ENCODE results near the gene ZSCAN12. TPM values are rescaled to one million over a fixed set of nuclear protein-coding genes. Genes with fewer than 3 reads are reported as not detected.
"Not testable (repeated sequence)": the region's sequence is repeated elsewhere in the genome, so short reads cannot be mapped to it uniquely, and the experiment has no call there.

The ZSCAN12 gene
- total RNA-seq, 1 donor from 2014 or later: 17.5 TPM

DNA sequence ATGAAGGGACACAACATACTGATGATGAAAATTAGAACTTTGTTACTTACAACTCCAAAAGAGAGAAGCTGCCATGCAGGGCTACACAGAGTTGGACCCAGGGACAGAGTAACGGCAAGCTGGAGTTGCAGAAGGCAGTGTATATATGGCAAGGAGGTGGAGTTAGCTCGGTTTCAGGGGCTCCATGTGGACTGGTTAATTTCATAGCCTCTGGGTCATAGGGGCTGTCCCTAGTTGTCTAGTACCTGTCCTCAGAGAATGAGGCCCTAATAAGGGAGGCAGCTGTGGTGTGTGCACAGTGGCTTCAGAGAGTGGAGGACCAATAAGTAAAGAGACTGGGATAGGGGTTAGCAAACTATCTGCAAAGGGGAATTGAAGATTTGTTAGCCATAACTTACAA lies 7.9 kb upstream of the ZSCAN12 start:
- peaks cover 3% of the 10 kb centered on the region for H3K27me3 Mint-ChIP-seq
- H3K4me3 Mint-ChIP-seq (ENCODE audit: low read depth): no peak overlapping the region
- peaks cover 20% of the 10 kb centered on the region for H3K9me3 Mint-ChIP-seq (ENCODE audit: low read depth)
- no peak for TF ChIP-seq CTCF (IDR thresholded peaks at IDR 0.05; ENCODE audit: unreplicated experiment)
- H3K36me3 Mint-ChIP-seq (ENCODE audit: insufficient read depth): peaks cover 1% of the 10 kb centered on the region
- DNase-seq (ENCODE audit: low spot score, unreplicated experiment): no peak
- H3K4me1 Mint-ChIP-seq (ENCODE audit: low read depth): no peaks in the 10 kb centered on the region
- no peak overlapping the region for H3K27ac Mint-ChIP-seq

DNA sequence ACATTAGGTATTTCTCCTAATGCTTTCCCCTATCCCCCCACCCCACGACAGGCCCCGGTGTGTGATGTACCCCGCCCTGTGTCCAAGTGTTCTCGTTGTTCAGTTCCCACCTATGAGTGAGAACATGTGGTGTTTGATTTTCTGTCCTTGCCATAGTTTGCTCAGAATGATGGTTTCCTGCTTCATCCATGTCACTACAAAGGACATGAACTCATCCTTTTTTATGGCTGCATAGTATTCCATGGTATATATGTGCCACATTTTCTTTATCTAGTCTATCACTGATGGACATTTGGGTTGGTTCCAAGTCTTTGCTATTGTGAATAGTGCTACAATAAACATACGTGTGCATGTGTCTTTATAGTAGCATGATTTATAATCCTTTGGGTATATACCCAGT lies 4.4 kb upstream of the ZSCAN12 start:
- H3K4me3 Mint-ChIP-seq (ENCODE audit: low read depth); DNase-seq (ENCODE audit: low spot score, unreplicated experiment); H3K4me1 Mint-ChIP-seq (ENCODE audit: low read depth); H3K9me3 Mint-ChIP-seq (ENCODE audit: low read depth); H3K27ac Mint-ChIP-seq; H3K36me3 Mint-ChIP-seq (ENCODE audit: insufficient read depth): not testable (repeated sequence)
- H3K27me3 Mint-ChIP-seq: peaks cover 15% of the 10 kb centered on the region

DNA sequence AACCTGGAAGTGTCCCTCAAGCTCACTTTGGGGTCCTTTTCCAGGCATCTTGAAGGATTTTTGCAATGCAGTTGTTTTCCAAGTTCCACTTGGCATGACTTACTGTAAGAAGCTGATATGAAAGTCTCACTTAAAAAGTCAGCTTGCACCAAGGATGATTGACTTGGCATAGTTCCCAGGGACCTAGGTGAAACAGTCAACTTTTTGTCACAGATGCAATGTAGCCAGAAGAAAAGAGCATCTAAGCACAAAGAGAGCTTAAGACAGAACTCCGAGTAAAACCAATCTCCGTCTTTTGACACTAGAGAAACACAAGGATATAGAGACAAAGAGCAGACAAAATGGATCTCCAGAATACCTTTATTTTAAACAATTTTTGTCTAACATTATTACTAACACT lies 2.6 kb upstream of the ZSCAN12 start:
- H3K27me3 Mint-ChIP-seq: peaks cover 15% of the 10 kb centered on the region
- TF ChIP-seq CTCF (IDR thresholded peaks at IDR 0.05; ENCODE audit: unreplicated experiment): no peak
- no peaks in the 10 kb centered on the region for H3K9me3 Mint-ChIP-seq (ENCODE audit: low read depth)
- no peak for DNase-seq (ENCODE audit: low spot score, unreplicated experiment)
- no peak overlapping the region for H3K27ac Mint-ChIP-seq
- H3K36me3 Mint-ChIP-seq (ENCODE audit: insufficient read depth): peaks cover 4% of the 10 kb centered on the region
- no peak overlapping the region for H3K4me3 Mint-ChIP-seq (ENCODE audit: low read depth)
- H3K4me1 Mint-ChIP-seq (ENCODE audit: low read depth): peaks cover 13% of the 10 kb centered on the region

DNA sequence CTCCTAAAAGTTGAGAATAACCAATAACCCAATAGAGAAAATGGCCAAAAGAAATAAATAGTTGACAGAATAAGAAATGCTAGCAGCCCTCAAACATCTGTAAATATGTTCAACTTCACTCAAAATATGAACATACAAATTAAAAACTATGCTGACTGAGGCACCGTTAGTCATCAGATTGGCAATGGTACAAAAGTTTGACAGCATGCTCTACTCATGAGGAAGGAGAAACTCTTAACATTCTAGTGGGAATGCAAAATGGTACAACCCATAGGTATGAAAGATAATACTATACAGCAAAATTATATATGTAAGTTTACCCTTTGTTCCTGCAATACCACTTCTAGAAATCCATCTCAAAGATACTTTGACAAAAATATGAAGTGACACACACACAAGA lies 1.6 kb upstream of the ZSCAN12 start:
- Mint-ChIP-seq H3K9me3 (ENCODE audit: low read depth) (no peaks in the 10 kb centered on the region), H3K36me3 (ENCODE audit: insufficient read depth) (peaks cover 10% of the 10 kb centered on the region), H3K4me3 (ENCODE audit: low read depth) (peak overlapping the region; percentile 29), H3K4me1 (ENCODE audit: low read depth) (peaks cover 22% of the 10 kb centered on the region), H3K27ac (no peak overlapping the region), H3K27me3 (peaks cover 15% of the 10 kb centered on the region)
- DNase-seq (ENCODE audit: low spot score, unreplicated experiment): no peak
- no peak for TF ChIP-seq CTCF (IDR thresholded peaks at IDR 0.05; ENCODE audit: unreplicated experiment)

GRCh38 chr6:28400122-28400451 lies 540 bp upstream of the ZSCAN12 start:
- TF ChIP-seq CTCF (IDR thresholded peaks at IDR 0.05; ENCODE audit: unreplicated experiment): no peak
- H3K4me3 Mint-ChIP-seq (ENCODE audit: low read depth): peak overlapping the region; percentile 97
- peaks cover 26% of the 10 kb centered on the region for H3K4me1 Mint-ChIP-seq (ENCODE audit: low read depth)
- peaks cover 10% of the 10 kb centered on the region for H3K36me3 Mint-ChIP-seq (ENCODE audit: insufficient read depth)
- H3K27me3 Mint-ChIP-seq: peaks cover 15% of the 10 kb centered on the region
- H3K9me3 Mint-ChIP-seq (ENCODE audit: low read depth): no peaks in the 10 kb centered on the region
- H3K27ac Mint-ChIP-seq: peak overlapping the region; percentile 97
- DNase-seq (ENCODE audit: low spot score, unreplicated experiment): no peak

DNA sequence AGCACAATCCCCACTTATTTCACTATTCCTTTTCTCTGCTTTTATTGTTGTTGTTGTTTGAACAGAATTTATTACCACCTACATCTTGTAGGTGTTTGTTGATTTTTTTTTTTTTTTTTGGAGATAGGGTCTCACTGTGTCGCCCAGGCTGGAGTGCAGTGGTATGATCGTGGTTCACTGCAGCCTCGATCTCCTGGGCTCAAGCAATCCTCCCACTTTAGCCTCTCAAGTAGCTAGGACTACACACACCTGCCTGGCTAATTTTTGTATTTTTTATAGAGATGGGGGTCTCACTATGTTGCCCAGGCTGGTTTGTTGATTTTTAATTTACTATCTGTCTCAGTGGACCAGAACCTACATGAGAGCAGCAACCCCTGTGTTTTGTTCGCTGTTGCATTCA lies 3.6 kb downstream of the ZSCAN12 start:
- no peak for TF ChIP-seq CTCF (IDR thresholded peaks at IDR 0.05; ENCODE audit: unreplicated experiment)
- no peak for DNase-seq (ENCODE audit: low spot score, unreplicated experiment)
- Mint-ChIP-seq H3K9me3 (ENCODE audit: low read depth) (no peaks in the 10 kb centered on the region), H3K27ac (no peak overlapping the region), H3K27me3 (no peaks in the 10 kb centered on the region), H3K4me3 (ENCODE audit: low read depth) (no peak overlapping the region), H3K36me3 (ENCODE audit: insufficient read depth) (peaks cover 29% of the 10 kb centered on the region), H3K4me1 (ENCODE audit: low read depth) (peaks cover 32% of the 10 kb centered on the region)
